ENCODE data around the gene ABCC12.
"Not testable (repeated sequence)": the region's sequence is repeated elsewhere in the genome, so short reads cannot be mapped to it uniquely, and the experiment has no call there.

The ABCC12 gene

GRCh38 chr16:48193846-48194245, 38.1 kb upstream of the ABCC12 start:
- no peak for TF ChIP-seq CTCF (IDR thresholded peaks at IDR 0.05; ENCODE audit: low read depth, low read length)
- no peak for DNase-seq (ENCODE audit: low read depth, low spot score)
- in situ Hi-C loops (cut with HindIII; ENCODE audit: low sequenced_read_pairs), result no loop called here
- H3K4me3 ChIP-seq (ENCODE audit: low read depth, low read length), result no peak overlapping the region

GRCh38 chr16:48188449-48189102, 32.8 kb upstream of the ABCC12 start:
- H3K4me3 ChIP-seq (ENCODE audit: low read depth, low read length), result no peak overlapping the region
- TF ChIP-seq CTCF (IDR thresholded peaks at IDR 0.05; ENCODE audit: low read depth, low read length), result no peak
- in situ Hi-C loops (cut with HindIII; ENCODE audit: low sequenced_read_pairs), result no loop called here
- no peak for DNase-seq (ENCODE audit: low read depth, low spot score)

- in situ Hi-C loops (cut with HindIII; ENCODE audit: low sequenced_read_pairs), result no loop called here
- TF ChIP-seq CTCF (IDR thresholded peaks at IDR 0.05; ENCODE audit: low read depth, low read length), result no peak
- H3K4me3 ChIP-seq (ENCODE audit: low read depth, low read length), result no peak overlapping the region
- no peak for DNase-seq (ENCODE audit: low read depth, low spot score)
Measured at GRCh38 chr16:48187779-48188178, 32.0 kb upstream of the ABCC12 start.

GRCh38 chr16:48184681-48185080, 28.9 kb upstream of the ABCC12 start:
- no peak for DNase-seq (ENCODE audit: low read depth, low spot score)
- in situ Hi-C loops (cut with HindIII; ENCODE audit: low sequenced_read_pairs), result no loop called here
- no peak overlapping the region for H3K4me3 ChIP-seq (ENCODE audit: low read depth, low read length)
- TF ChIP-seq CTCF (IDR thresholded peaks at IDR 0.05; ENCODE audit: low read depth, low read length), result no peak

- in situ Hi-C loops (cut with HindIII; ENCODE audit: low sequenced_read_pairs), result no loop called here
- no peak for TF ChIP-seq CTCF (IDR thresholded peaks at IDR 0.05; ENCODE audit: low read depth, low read length)
- DNase-seq (ENCODE audit: low read depth, low spot score), result no peak
- no peak overlapping the region for H3K4me3 ChIP-seq (ENCODE audit: low read depth, low read length)
Measured at GRCh38 chr16:48182979-48183537, 27.3 kb upstream of the ABCC12 start.

- in situ Hi-C loops (cut with HindIII; ENCODE audit: low sequenced_read_pairs); DNase-seq (ENCODE audit: low read depth, low spot score): not testable (repeated sequence)
Measured at GRCh38 chr16:48181746-48182520, 26.1 kb upstream of the ABCC12 start.

More at GRCh38 chr16:48181746-48182520, 26.1 kb upstream of the ABCC12 start:
- H3K4me3 ChIP-seq (ENCODE audit: low read depth, low read length), result not testable (repeated sequence)
